Peyer's patch (tissue), 4 donors: ENCODE measurements around the gene REX1BD.

Experiments
- CTCF ChIP-seq, 6 experiments: fragments of 450-650 bp in 4 of 6; fragments of 200-600 bp in 2 of 6; sonication (generic) in 1 of 6; IDR thresholded peaks; one replicate each; pipeline ENCODE4 v1.5.1; 2017 to 2019; ENCODE audit warnings: antibody characterized with exemption in 6 of 6, mild to moderate bottlenecking in 3 of 6, moderate library complexity in 1 of 6
- POLR2A ChIP-seq, 2 donors: fragments of 450-650 bp; IDR thresholded peaks; one replicate each; pipeline ENCODE4 v1.5.1; 2017; ENCODE audit warnings: antibody characterized with exemption in 2 of 2, mild to moderate bottlenecking in 2 of 2, moderate library complexity in 2 of 2

DNA sequence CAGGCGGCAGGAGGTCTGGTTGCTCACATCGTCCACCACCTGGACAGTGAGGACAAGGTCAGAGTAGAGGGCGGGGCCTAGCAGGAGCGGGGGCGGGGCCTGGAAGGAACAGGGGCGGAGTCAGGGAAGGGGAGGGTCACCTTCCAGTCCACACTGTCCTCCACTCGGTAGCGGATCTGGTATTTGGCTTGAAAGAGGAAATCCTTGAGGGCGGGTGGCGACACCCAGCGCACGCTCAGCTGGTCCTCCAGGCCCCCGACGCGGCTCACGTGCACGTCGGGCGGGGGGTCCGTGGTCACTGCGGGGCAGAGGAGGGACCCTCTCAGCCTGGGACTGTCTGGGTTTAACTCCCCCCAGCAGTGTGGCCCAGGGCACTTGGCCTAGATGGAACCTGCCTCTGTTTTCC, 8.2 kb downstream of the REX1BD start:
- no peak for TF ChIP-seq CTCF (IDR thresholded peaks at IDR 0.05)
- no peak for TF ChIP-seq POLR2A (IDR thresholded peaks at IDR 0.05)
